GM19099 (cell line): ENCODE results near the gene UACA.

ENCODE experiments used
- POLR2A ChIP-seq: IDR thresholded peaks from 3 replicates; pipeline ENCODE4 v1.6.1; 2011; ENCODE audit warnings: low read depth; ENCODE audit not compliant: insufficient read length; ENCODE audit errors: extremely low read depth

UACA gene

GRCh38 chr15:70670680-70671079 lies 92.7 kb downstream of the UACA start:
- no peak for TF ChIP-seq POLR2A

DNA sequence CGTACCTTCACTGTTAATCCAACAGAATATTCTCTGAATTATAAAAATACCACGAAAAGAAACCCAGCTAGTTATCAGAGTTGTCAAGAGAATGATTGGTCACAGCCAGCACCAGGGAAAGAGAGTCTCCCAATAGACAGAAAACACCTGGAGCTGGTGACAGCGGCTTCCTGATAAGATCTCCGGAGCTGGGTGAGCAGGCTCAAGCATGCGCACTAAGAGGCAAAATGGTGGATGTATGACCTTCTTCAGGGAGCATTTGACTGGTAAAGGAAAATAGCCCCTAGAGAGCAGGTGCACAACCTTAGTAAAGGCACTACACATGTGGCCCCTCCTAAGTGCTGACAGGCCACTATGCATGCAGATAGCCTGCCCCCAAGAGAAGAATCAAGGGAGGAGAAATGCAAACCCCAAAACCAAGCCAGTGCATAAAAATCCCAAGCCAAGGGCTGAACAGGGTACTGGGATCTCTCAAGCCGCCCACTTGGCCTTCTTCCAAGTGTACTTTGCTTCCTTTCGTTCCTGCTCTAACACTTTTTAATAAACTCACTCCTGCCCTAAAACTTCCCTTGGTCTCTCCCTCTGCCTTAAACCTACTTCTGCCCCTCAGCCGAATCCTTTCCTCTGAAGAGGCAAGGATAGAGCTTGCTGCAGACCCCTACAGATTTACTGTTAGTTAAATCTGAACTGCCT lies 93.2 kb downstream of the UACA start:
- TF ChIP-seq POLR2A, result no peak

DNA sequence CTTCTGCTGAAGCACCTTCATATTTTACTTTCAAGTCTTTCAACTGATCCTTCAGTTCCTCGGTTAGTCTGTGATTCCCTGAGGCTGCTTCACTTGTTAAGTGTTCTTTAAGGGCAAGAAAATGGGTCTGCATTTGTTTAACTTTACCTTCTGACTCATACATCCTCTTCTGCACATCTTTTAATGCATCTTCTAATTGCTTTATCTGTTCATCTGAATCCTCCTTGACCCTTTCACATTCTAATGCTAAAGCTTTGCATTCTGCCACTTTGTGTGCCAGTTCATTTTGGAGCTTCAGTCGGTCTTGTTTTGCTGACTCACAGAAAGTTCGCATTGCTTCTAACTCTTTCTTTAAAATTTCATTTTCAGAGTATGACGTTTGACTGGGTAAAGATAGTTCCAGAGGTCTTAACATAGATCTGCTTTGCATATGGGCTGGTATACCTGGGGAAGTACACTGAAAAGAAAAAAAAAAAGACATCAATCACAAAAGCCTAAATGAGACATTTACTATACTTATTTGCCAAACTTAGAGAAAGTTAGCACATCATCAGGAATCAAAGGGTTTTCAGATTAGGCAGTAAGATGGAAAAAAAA lies 94.3 kb downstream of the UACA start:
- TF ChIP-seq POLR2A, result no peak

- TF ChIP-seq POLR2A, result no peak
These were observed 97.8 kb downstream of the UACA start for GRCh38 chr15:70665599-70665998.

GRCh38 chr15:70664494-70664893 lies 98.9 kb downstream of the UACA start:
- TF ChIP-seq POLR2A, result no peak

GRCh38 chr15:70659662-70660061 lies 103.7 kb downstream of the UACA start:
- no peak for TF ChIP-seq POLR2A

GRCh38 chr15:70658641-70659040 lies 104.7 kb downstream of the UACA start:
- TF ChIP-seq POLR2A, result no peak

DNA sequence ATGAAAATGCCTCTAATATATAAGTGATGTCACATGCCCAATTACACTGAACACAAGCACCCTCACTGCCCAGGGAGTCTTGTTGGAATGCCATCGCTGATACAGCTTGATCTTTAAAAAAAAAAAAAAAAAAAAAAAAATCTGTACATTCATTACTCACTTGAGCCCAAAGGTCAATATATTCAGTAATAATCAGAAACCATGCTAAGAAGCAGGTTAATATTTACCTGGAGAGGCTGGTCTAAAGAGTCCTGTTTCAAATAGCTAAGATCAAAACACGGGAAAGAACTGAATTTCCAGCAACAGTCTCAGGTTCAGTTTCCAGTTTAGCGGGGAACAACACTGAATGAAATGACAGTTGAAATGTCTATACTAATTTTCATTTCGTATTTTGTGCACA lies 109.9 kb downstream of the UACA start:
- TF ChIP-seq POLR2A, result no peak

DNA sequence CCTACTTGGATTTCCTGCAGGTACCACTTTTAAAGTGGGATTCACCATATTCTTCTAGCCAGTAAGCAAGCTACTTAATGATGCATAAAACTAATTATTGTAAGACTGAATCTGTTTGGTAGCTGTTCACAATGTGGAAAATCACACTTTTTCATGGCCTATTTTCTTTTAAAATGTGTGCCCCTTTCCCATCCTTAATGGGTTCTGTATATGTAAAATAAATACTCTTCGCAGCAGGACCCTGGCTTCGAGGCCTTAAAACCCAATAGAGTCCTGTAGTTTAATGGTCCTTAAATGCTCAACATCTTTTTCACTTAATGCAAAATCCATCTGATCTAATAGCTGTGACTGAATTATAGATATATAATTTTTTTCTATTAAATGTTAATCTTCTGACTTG lies 111.0 kb downstream of the UACA start:
- TF ChIP-seq POLR2A, result no peak

DNA sequence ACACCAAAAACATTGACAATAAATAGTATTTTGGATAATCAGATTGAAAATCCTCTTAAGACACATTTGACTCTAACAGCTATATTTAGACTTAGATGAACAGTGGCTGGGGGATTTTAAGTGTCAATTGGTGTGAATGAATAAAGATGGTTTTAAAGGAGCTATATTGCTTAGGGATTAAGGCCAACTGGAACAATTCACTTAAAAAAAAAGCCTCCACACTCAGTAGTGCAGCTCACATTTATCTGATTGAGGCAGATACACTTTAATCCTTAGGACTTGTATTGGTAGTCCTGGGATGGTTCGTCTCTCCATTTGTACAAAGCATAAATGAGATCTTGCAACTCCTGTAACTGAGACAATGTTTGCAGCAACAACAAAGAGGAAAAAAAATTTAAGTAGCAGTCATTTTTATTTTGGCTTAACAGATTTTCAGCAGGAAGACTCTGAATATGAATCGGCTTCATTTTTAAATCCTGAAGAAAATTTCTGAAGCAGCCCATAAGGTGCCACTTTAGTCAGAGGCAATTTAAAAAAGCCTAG lies 112.0 kb downstream of the UACA start:
- TF ChIP-seq POLR2A, result no peak

DNA sequence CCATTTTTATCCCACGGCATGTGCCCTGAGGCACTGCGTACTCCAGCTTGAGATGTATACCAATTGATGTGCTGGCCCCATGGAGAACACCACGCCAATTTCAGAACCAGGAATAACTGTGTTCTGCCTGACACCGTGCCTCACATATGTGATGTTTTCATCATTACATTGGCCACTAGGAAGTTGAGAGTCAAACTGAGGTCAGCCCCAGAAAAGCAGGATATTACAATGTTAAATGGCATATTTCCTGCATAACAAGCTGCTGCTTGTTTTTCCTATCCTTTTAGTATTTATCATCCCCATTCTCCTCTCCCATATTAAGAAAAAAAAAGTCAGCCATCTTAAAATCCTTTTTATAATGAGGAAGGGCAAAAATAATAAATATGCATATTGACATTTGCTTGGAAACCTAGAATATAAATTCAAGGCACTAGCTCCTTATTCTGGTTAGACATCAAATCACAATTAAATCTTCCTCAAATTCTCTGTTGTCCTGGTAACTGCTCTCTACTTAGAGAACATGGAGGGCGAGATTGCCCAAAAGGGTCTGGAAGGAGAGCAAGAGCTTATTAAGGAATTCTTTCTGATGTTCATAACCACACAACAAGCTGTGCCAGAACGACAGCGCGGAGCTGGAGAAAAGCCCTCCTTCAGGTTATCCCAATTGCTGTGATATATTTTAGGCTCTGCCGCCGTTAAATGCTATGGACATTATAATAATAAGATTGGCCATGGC lies 112.6 kb downstream of the UACA start:
- no peak for TF ChIP-seq POLR2A

- TF ChIP-seq POLR2A, result no peak
These were observed 116.0 kb downstream of the UACA start for GRCh38 chr15:70647396-70647795.

- no peak for TF ChIP-seq POLR2A
These were observed 117.2 kb downstream of the UACA start for GRCh38 chr15:70646169-70646568.

DNA sequence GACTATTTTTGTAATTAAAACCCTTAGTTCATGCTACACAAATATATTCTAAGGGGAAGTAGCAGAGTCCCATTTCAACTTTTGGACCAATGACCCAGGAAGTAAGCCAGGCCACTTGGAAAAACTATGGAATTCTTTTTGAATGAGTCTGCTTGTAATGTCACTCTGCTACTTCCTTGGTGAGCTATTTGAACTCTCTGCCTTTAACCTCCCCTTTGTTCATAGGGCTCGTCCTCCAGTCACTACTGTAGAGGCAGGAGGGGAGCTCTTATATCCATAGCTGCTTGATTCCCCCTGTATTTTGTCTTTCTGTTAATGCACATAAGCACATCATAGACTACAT lies 119.6 kb downstream of the UACA start:
- TF ChIP-seq POLR2A, result no peak

DNA sequence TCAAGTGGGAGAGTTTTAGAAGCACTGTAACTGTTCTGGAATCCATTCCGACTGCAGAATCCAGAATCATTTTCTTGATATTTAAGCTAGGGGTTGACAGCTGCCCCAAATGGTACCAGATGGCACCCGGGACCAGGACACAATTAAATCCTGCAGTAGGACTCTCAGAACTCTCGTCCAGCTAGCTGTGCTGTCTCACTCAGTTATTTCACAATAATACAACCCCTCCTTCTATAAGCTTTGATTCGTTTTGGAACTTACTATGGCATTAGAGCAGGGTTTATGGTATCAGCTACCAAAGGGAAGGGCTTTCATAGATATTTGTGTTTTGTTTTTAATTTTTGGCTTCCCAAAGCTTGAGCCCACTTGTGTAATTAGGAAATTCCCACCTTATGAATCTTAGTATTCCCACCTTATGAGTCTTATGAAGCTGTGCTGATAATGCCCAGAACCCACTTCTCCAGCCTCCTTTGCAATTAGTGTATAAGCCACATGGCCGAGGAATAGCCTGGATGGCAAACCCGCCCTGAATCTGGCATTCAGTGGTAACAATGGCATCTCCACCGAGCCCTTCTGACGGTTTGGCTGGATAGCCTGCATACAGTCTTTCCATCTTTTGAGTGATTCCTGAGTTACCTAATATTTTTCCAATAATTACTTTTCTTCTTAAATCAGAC lies 120.1 kb downstream of the UACA start:
- no peak for TF ChIP-seq POLR2A
